Mucosa of gallbladder (tissue), 1 donor: ENCODE data around the gene IKBIP. TPM values are rescaled to one million over a fixed set of nuclear protein-coding genes. Genes with fewer than 3 reads are reported as not detected.
"Not testable (repeated sequence)": the region's sequence is repeated elsewhere in the genome, so short reads cannot be mapped to it uniquely, and the experiment has no call there.

ENCODE experiments used
- DNase-seq: peaks from one replicate; pipeline ENCODE4 v3.0.0-alpha.2; 2020; ENCODE audit warnings: low spot score
- total RNA-seq: library from RNA; stranded (reverse); gene quantifications from one replicate; pipeline ENCODE4 v1.2.1, GENCODE V29; 2021
- donor health status: DM: no; HTN: no; CAD: no.

IKBIP gene
- total RNA-seq, 1 donor from 2014 or later, result 9.7 TPM

GRCh38 chr12:98576795-98577194, 67.8 kb downstream of the IKBIP start:
- not testable (repeated sequence) for DNase-seq

- no peak for DNase-seq
Measured at GRCh38 chr12:98575013-98575412, 69.6 kb downstream of the IKBIP start.

Other genes starting within 250 kb of the IKBIP start
- 70.1 TPM for gene TMPO, start 129.2 kb downstream of the IKBIP start, total RNA-seq
- gene SLC25A3, start 51.1 kb downstream of the IKBIP start, total RNA-seq, result 399 TPM
- 22.3 TPM for gene APAF1, start 502 bp upstream of the IKBIP start, total RNA-seq